HG02588 (cell line): ENCODE data around the gene CD81.
A peak's percentile ranks its signal among the peaks of the same experiment; 100 is the strongest.

Experiments used
- ATAC-seq: cut with Tn5 transposase; IDR thresholded peaks from one replicate; pipeline ENCODE4 v1.9.1; 2021; ENCODE audit warnings: mild to moderate bottlenecking, moderate library complexity; ENCODE audit not compliant: unreplicated experiment

CD81 gene

GRCh38 chr11:2388431-2389376 lies 11.6 kb downstream of the CD81 start:
- ATAC-seq = no peak

- no peak for ATAC-seq
Observed at GRCh38 chr11:2389377-2390026, 12.4 kb downstream of the CD81 start.

GRCh38 chr11:2390091-2390724 lies 13.1 kb downstream of the CD81 start:
- no peak for ATAC-seq

GRCh38 chr11:2390725-2391151 lies 13.6 kb downstream of the CD81 start:
- no peak for ATAC-seq

- ATAC-seq = no peak
Observed at GRCh38 chr11:2391181-2391975, 14.3 kb downstream of the CD81 start.

- no peak for ATAC-seq
Observed at GRCh38 chr11:2392241-2392959, 15.3 kb downstream of the CD81 start.

- ATAC-seq = no peak
Observed at GRCh38 chr11:2393111-2393868, 16.2 kb downstream of the CD81 start.

GRCh38 chr11:2393941-2394817 lies 17.1 kb downstream of the CD81 start:
- no peak for ATAC-seq

- ATAC-seq = no peak
Observed at GRCh38 chr11:2394818-2395105, 17.7 kb downstream of the CD81 start.

- ATAC-seq = no peak
Observed at GRCh38 chr11:2395211-2395730, 18.2 kb downstream of the CD81 start.

- ATAC-seq = no peak
Observed at GRCh38 chr11:2395856-2396255, 18.7 kb downstream of the CD81 start.

- ATAC-seq = no peak
Observed at GRCh38 chr11:2396471-2396870, 19.4 kb downstream of the CD81 start.

GRCh38 chr11:2397005-2397404 lies 19.9 kb downstream of the CD81 start:
- ATAC-seq = no peak

- no peak for ATAC-seq
Observed at GRCh38 chr11:2398664-2399355, 21.7 kb downstream of the CD81 start.

- no peak for ATAC-seq
Observed at GRCh38 chr11:2399488-2400068, 22.5 kb downstream of the CD81 start.

GRCh38 chr11:2400069-2400761 lies 23.1 kb downstream of the CD81 start, which contains the start of gene TSSC4:
Gene TSSC4 (plus strand): TSS chr11:2400750. CDS start chr11:2402634, 1,884 bp downstream.
- peak; percentile 79 for ATAC-seq
